K562 (cell line): ENCODE measurements around the gene ZNF689. TPM values are rescaled to one million over a fixed set of nuclear protein-coding genes. Genes with fewer than 3 reads are reported as not detected.

Experiments used
- ATAC-seq: fragments of 200-7000 bp; cut with Tn5 transposase; 3 replicates; pipeline ENCODE4 v1.9.1; 2020; ENCODE audit warnings: moderate library complexity
- BruUV-seq: library from RNA; stranded (reverse); fragments of 400-500 nt; replicated peaks from 2 replicates; lab custom pipeline; 2021; lab: Mats Ljungman, UMichigan
- CTCF ChIA-PET: fragments of 300-600 bp; formaldehyde crosslinking; extraction: SDS; loops from one replicate; lab custom pipeline; 2021; ENCODE audit warnings: low intra/inter-chr PET ratio; lab: Yijun Ruan, JAX
- POLR2A ChIA-PET: fragments of 300-600, 350-650 bp; sonication (Branson Sonifier 250); formaldehyde crosslinking; extraction: SDS; loops from one replicate; lab custom pipeline; 2021; ENCODE audit warnings: antibody characterized with exemption, inconsistent platforms; lab: Yijun Ruan, JAX
- DNase-seq, 4 experiments: peaks; one replicate each; pipeline versions ENCODE4 v3.0.0 to v3.0.0-alpha.2; 2011 to 2018; ENCODE audit warnings: low spot score in 3 of 4, mixed read lengths in 3 of 4; ENCODE audit errors: extremely low read depth in 1 of 4
- FAIRE-seq: peaks from 2 replicates; lab custom pipeline; 2011; peaks lifted over from hg19 to GRCh38; lab: Jason Lieb, UNC
- H2AFZ ChIP-seq: 2 replicates; pipeline ENCODE4 v1.6.0; 2011; ENCODE audit warnings: low read depth, low read length, control low read depth, inconsistent platforms
- H3K27ac ChIP-seq: fragments of 200-600 bp; 3 replicates; pipeline ENCODE4 v1.8.0; 2011; ENCODE audit warnings: low read depth, mild to moderate bottlenecking, control low read depth, inconsistent platforms, low read length, moderate library complexity, mixed read lengths; ENCODE audit errors: extremely low read depth
- H3K27me3 ChIP-seq, 2 experiments: fragments of 300-600 bp in 1 of 2; 2 replicates in 1 of 2; 3 replicates in 1 of 2; pipeline versions ENCODE4 v1.6.0 to v1.8.0; 2011; ENCODE audit warnings: inconsistent platforms in 2 of 2, low read length in 2 of 2, mild to moderate bottlenecking in 1 of 2, mixed read lengths in 1 of 2, moderate library complexity in 1 of 2; ENCODE audit not compliant: control insufficient read depth in 2 of 2, insufficient read depth in 2 of 2
- H3K36me3 ChIP-seq: fragments of 300-600 bp; 3 replicates; pipeline ENCODE4 v1.8.0; 2011; ENCODE audit warnings: mild to moderate bottlenecking, low read length, inconsistent platforms; ENCODE audit not compliant: control insufficient read depth, insufficient read depth
- H3K4me1 ChIP-seq, 2 experiments: fragments of 200-600 bp in 1 of 2; replicated peaks in 1 of 2; 2 replicates in 1 of 2; 3 replicates in 1 of 2; pipeline versions ENCODE4 v1.5.1 to v1.8.0; 2011; ENCODE audit warnings: inconsistent platforms in 2 of 2, low read length in 2 of 2, mild to moderate bottlenecking in 1 of 2, mixed read lengths in 1 of 2, moderate library complexity in 1 of 2; ENCODE audit not compliant: control insufficient read depth in 2 of 2, insufficient read depth in 2 of 2
- H3K4me2 ChIP-seq: 2 replicates; pipeline ENCODE4 v1.6.1; 2011; ENCODE audit warnings: low read length, control low read depth, inconsistent platforms, mixed read lengths; ENCODE audit not compliant: insufficient read depth
- H3K4me3 ChIP-seq: fragments of 200-600 bp; sonication (generic), shearing (Covaris generic); 2 replicates; pipeline ENCODE4 v1.5.1; 2016; ENCODE audit warnings: control low read depth, inconsistent platforms
- H3K79me2 ChIP-seq: fragments of 200-600 bp; 3 replicates; pipeline ENCODE4 v1.8.0; 2011; ENCODE audit warnings: low read length, inconsistent platforms; ENCODE audit not compliant: control insufficient read depth, insufficient read depth
- H3K9ac ChIP-seq, 2 experiments: 2 replicates each; pipeline versions ENCODE4 v1.6.0 to v1.6.1; 2011; ENCODE audit warnings: low read depth in 2 of 2, low read length in 2 of 2, control low read depth in 1 of 2, inconsistent platforms in 1 of 2, mild to moderate bottlenecking in 1 of 2, mixed read lengths in 1 of 2; ENCODE audit not compliant: insufficient read depth in 1 of 2
- H3K9me1 ChIP-seq: one replicate; pipeline ENCODE4 v1.6.0; 2011; ENCODE audit warnings: inconsistent platforms, mild to moderate bottlenecking, low read length, moderate library complexity; ENCODE audit not compliant: control insufficient read depth, insufficient read depth
- H3K9me3 ChIP-seq: replicated peaks from 2 replicates; pipeline ENCODE4 v1.5.1; 2011; ENCODE audit warnings: low read depth, low read length, inconsistent platforms; ENCODE audit not compliant: control insufficient read depth, insufficient read depth
- H4K20me1 ChIP-seq: replicated peaks from 2 replicates; pipeline ENCODE4 v1.6.1; 2011; ENCODE audit warnings: low read length, inconsistent platforms, mixed read lengths; ENCODE audit not compliant: control insufficient read depth, insufficient read depth
- KLF6 ChIP-seq: fragments of 250-450 bp; sonication (Bioruptor Pico); IDR thresholded peaks from 2 replicates; pipeline ENCODE4 v1.4.0; 2020; ENCODE audit warnings: mild to moderate bottlenecking, moderate library complexity, borderline replicate concordance
- MBD2 ChIP-seq: sonication (generic); IDR thresholded peaks from 2 replicates; pipeline ENCODE4 v1.6.1; 2016; ENCODE audit warnings: low read depth, borderline replicate concordance
- MEIS2 ChIP-seq: fragments of 450-650 bp; IDR thresholded peaks from 2 replicates; pipeline ENCODE4 v1.6.1; 2014; ENCODE audit warnings: mild to moderate bottlenecking; ENCODE audit not compliant: partially characterized antibody
- MLX ChIP-seq, 2 experiments: fragments of 450-650 bp in 1 of 2; sonication (generic) in 1 of 2; formaldehyde crosslinking; conservative IDR thresholded peaks; 2 replicates each; pipeline versions ENCODE4 v1.4.0 to v1.8.1; 2020 to 2022; ENCODE audit warnings: mild to moderate bottlenecking in 1 of 2, missing genetic modification reagents in 1 of 2
- PKNOX1 ChIP-seq: fragments of 450-650 bp; IDR thresholded peaks from 2 replicates; pipeline ENCODE4 v1.6.1; 2016
- PML ChIP-seq: IDR thresholded peaks from 2 replicates; pipeline ENCODE4 v1.6.1; 2012; ENCODE audit warnings: low read length, inconsistent platforms
- PRMT5 ChIP-seq: sonication (generic); formaldehyde crosslinking; IDR thresholded peaks from 2 replicates; pipeline ENCODE4 v1.5.0; 2020; ENCODE audit warnings: missing genetic modification reagents
- RUNX1 ChIP-seq: sonication (generic); IDR thresholded peaks from 2 replicates; pipeline ENCODE4 v1.6.1; 2016; ENCODE audit warnings: antibody characterized with exemption, low read depth
- SMARCA4 ChIP-seq: fragments of 450-650 bp; IDR thresholded peaks from 2 replicates; pipeline ENCODE4 v1.6.1; 2016
- SUPT5H ChIP-seq: fragments of 450-650 bp; IDR thresholded peaks from 2 replicates; pipeline ENCODE4 v1.6.1; 2016
- TFAP4 ChIP-seq: sonication (generic); formaldehyde crosslinking; IDR thresholded peaks from 2 replicates; pipeline ENCODE4 v1.8.0; 2022; ENCODE audit warnings: missing genetic modification reagents, mild to moderate bottlenecking, moderate library complexity, borderline replicate concordance
- ZNF311 ChIP-seq: fragments of 250-450 bp; sonication (Bioruptor Pico); IDR thresholded peaks from 2 replicates; pipeline ENCODE4 v1.4.0; 2020; ENCODE audit warnings: mild to moderate bottlenecking, moderate library complexity
- ZNF644 ChIP-seq: fragments of 200-800 bp; sonication (Bioruptor generic); IDR thresholded peaks from 2 replicates; pipeline ENCODE4 v1.6.1; 2016; ENCODE audit warnings: low read depth, missing genetic modification characterization, missing compliant biosample characterization
- ZNF75A ChIP-seq: fragments of 450-650 bp; formaldehyde crosslinking; IDR thresholded peaks from 2 replicates; pipeline ENCODE4 v1.4.0; 2020; ENCODE audit warnings: mild to moderate bottlenecking
- WGBS: fragments of 100-300 bp; shearing (Covaris generic); methylation state at CpG from one replicate; pipeline ENCODE4 v1.1.6; 2016; ENCODE audit warnings: low coverage, mixed read lengths; ENCODE audit not compliant: insufficient coverage; ENCODE audit errors: missing lambda C conversion rate; 5-methylcytosine and 5-hydroxymethylcytosine counted together
- in situ Hi-C: fragments of 300-500 bp; cut with MboI; formaldehyde crosslinking; loops from 4 replicates; pipeline ENCODE4 v1.15.0; 2018; ENCODE audit warnings: inconsistent platforms, mixed read lengths
- intact Hi-C: fragments of 100-400 bp; cut with micrococcal nuclease; formaldehyde crosslinking; loops from 2 replicates; pipeline ENCODE4 v1.14.2; 2022
- polyA plus RNA-seq, 8 experiments: library from polyadenylated mRNA; depleted of rRNA in 4 of 8; stranded (reverse) in 5 of 8; unstranded in 3 of 8; fragments of >200 nt; fragmentation: Nextera tagmentation in 2 of 8; fragmentation: Illumina TruSeq in 1 of 8; extraction: Ambion mirVana in 2 of 8; extraction: Trizol in 1 of 8; gene quantifications; 2 replicates each; pipeline versions ENCODE4 v1.2.1 to v1.2.3, GENCODE V29; 2011 to 2014; ENCODE audit warnings: inconsistent platforms in 1 of 8, missing spikeins in 1 of 8
- total RNA-seq, 7 experiments: library from RNA; depleted of rRNA in 6 of 7; stranded (reverse); fragments of >200 nt in 6 of 7; fragmentation: Illumina TruSeq in 2 of 7; extraction: Trizol in 2 of 7; gene quantifications; 2 replicates each; pipeline versions ENCODE4 v1.2.1 to v1.2.3, GENCODE V29; 2011 to 2021; ENCODE audit warnings: low replicate concordance in 1 of 7
- TF ChIP-seq, protein P1 (sequence below): fragments of 250-450 bp; sonication (Bioruptor Pico); IDR thresholded peaks from 2 replicates; pipeline ENCODE4 v1.4.0; 2020

ZNF689 gene
- total and polyA plus RNA-seq, 9 of the 15 experiments (the other 6 are each of a cell fraction or from before 2014, with no cell fraction given), result 5.4 to 15.4 (median 10.8) TPM

GRCh38 chr16:30567991-30568638, 42.1 kb downstream of the ZNF689 start:
- BruUV-seq, result no TSS peak
- no peak for DNase-seq
- peak; percentile 87 for TF ChIP-seq MEIS2
- no peak for TF ChIP-seq SUPT5H
- TF ChIP-seq MLX (CRISPR knock-in tag; conservative IDR thresholded peaks at IDR 0.05), result no peak
- TF ChIP-seq ZNF75A (CRISPR knock-in tag), result no peak
- TF ChIP-seq, protein P1, sequence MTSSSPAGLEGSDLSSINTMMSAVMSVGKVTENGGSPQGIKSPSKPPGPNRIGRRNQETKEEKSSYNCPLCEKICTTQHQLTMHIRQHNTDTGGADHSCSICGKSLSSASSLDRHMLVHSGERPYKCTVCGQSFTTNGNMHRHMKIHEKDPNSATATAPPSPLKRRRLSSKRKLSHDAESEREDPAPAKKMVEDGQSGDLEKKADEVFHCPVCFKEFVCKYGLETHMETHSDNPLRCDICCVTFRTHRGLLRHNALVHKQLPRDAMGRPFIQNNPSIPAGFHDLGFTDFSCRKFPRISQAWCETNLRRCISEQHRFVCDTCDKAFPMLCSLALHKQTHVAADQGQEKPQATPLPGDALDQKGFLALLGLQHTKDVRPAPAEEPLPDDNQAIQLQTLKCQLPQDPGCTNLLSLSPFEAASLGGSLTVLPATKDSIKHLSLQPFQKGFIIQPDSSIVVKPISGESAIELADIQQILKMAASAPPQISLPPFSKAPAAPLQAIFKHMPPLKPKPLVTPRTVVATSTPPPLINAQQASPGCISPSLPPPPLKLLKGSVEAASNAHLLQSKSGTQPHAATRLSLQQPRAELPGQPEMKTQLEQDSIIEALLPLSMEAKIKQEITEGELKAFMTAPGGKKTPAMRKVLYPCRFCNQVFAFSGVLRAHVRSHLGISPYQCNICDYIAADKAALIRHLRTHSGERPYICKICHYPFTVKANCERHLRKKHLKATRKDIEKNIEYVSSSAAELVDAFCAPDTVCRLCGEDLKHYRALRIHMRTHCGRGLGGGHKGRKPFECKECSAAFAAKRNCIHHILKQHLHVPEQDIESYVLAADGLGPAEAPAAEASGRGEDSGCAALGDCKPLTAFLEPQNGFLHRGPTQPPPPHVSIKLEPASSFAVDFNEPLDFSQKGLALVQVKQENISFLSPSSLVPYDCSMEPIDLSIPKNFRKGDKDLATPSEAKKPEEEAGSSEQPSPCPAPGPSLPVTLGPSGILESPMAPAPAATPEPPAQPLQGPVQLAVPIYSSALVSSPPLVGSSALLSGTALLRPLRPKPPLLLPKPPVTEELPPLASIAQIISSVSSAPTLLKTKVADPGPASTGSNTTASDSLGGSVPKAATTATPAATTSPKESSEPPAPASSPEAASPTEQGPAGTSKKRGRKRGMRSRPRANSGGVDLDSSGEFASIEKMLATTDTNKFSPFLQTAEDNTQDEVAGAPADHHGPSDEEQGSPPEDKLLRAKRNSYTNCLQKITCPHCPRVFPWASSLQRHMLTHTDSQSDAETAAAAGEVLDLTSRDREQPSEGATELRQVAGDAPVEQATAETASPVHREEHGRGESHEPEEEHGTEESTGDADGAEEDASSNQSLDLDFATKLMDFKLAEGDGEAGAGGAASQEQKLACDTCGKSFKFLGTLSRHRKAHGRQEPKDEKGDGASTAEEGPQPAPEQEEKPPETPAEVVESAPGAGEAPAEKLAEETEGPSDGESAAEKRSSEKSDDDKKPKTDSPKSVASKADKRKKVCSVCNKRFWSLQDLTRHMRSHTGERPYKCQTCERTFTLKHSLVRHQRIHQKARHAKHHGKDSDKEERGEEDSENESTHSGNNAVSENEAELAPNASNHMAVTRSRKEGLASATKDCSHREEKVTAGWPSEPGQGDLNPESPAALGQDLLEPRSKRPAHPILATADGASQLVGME (CRISPR knock-in tag), result no peak
- TF ChIP-seq PKNOX1, result peak; percentile 83
- TF ChIP-seq RUNX1, result no peak
- no peak for TF ChIP-seq PML
- TF ChIP-seq MBD2, result no peak
- TF ChIP-seq KLF6 (CRISPR knock-in tag), result no peak
- no peak for TF ChIP-seq SMARCA4
- no peak for TF ChIP-seq ZNF644 (tag)
- peak; percentile 59; the same call in 1 of the 2 replicates for TF ChIP-seq TFAP4
- TF ChIP-seq ZNF311 (CRISPR knock-in tag), result no peak
- TF ChIP-seq PRMT5 (CRISPR knock-in tag), result no peak

More at GRCh38 chr16:30567991-30568638, 42.1 kb downstream of the ZNF689 start:
- ATAC-seq, result no peak
- H3K9me3 ChIP-seq, result no peaks in the 10 kb centered on the region
- ChIA-PET POLR2A (interaction anchor here (0.9 to 1.3 kb wide), 3 partner anchors 10 to 18 kb away, joined by 3 to 4 read pairs (median 3); partner anchors contain the start of gene ZNF764), CTCF (no interaction called here)
- no peaks in the 10 kb centered on the region for H3K9me1 ChIP-seq
- no peak overlapping the region for H3K4me2 ChIP-seq
- H4K20me1 ChIP-seq, result no peaks in the 10 kb centered on the region
- no peak overlapping the region for H3K27ac ChIP-seq
- no peak overlapping the region for H2AFZ ChIP-seq
- FAIRE-seq, result no peak
- no peak overlapping the region for H3K4me3 ChIP-seq
- in situ Hi-C loops (no loop called here), intact Hi-C loops (no loop called here)
- WGBS, result 44% methylated on average over 6 of the region's 6 CpGs
- H3K79me2 ChIP-seq, result peaks cover 15% of the 10 kb centered on the region
- H3K4me1 ChIP-seq, result peaks cover 12 to 30% of the 10 kb centered on the region in 2 experiments
- no peak overlapping the region for H3K9ac ChIP-seq
- no peaks in the 10 kb centered on the region for H3K36me3 ChIP-seq
- no peaks in the 10 kb centered on the region for H3K27me3 ChIP-seq
